GM08714 (cell line): Measurements from ENCODE around the gene PIK3CD.

ENCODE experiments used
- H3K4me3 ChIP-seq: fragments of 200-500 bp; sonication (Bioruptor generic); 2 replicates; pipeline ENCODE4 v1.5.1; 2014; ENCODE audit warnings: mild to moderate bottlenecking, low read length, inconsistent platforms
- ZNF274 ChIP-seq: IDR thresholded peaks from 2 replicates; pipeline ENCODE4 v1.6.1; 2012; ENCODE audit warnings: mild to moderate bottlenecking, low read depth, low read length

PIK3CD gene

DNA sequence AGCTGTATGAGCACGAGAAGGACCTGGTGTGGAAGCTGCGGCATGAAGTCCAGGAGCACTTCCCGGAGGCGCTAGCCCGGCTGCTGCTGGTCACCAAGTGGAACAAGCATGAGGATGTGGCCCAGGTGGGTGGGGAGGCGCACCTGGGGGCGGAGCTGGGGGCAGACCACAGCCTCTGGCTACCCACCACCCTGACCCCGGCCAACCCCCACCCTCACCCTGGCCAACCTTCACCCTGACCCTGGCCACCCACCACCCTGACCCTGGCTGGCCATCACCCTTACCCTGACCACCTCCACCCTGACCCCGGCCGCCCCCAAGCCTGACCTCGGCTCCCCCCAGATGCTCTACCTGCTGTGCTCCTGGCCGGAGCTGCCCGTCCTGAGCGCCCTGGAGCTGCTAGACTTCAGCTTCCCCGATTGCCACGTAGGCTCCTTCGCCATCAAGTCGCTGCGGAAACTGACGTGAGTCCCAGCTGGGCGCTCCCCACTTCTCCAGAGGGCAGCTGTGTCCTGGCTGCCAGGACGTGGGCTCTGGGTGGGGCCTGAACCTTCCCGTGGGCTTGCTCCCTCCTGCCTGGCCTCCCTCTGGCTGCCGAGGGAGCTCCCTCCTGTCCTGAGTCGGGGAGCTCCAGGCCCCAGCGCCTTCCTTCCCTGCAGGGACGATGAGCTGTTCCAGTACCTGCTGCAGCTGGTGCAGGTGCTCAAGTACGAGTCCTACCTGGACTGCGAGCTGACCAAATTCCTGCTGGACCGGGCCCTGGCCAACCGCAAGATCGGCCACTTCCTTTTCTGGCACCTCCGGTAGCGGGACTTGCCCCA, 69.5 kb downstream of the PIK3CD start:
- TF ChIP-seq ZNF274: no peak
- H3K4me3 ChIP-seq: no peak overlapping the region

DNA sequence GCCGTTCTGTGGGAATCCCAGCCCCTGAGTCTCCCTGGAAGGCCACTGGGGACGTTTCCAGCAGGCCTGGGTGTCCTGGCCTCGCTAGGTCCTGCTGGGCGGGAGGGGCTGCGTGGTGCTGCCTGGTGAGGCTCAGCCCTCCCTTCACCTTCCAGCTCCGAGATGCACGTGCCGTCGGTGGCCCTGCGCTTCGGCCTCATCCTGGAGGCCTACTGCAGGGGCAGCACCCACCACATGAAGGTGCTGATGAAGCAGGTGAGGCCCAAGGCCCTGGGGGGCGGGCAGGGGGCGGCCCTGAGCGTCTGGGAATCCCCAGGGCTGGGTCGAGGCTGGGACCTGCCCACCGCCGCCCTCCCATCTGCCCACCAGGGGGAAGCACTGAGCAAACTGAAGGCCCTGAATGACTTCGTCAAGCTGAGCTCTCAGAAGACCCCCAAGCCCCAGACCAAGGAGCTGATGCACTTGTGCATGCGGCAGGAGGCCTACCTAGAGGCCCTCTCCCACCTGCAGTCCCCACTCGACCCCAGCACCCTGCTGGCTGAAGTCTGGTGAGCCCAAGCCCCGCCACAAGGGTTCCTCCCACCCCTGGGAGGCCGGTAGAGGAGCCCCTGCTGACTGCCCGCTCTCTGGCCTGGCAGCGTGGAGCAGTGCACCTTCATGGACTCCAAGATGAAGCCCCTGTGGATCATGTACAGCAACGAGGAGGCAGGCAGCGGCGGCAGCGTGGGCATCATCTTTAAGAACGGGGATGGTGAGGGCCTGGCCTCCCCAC, 70.3 kb downstream of the PIK3CD start:
- TF ChIP-seq ZNF274: no peak
- no peak overlapping the region for H3K4me3 ChIP-seq

DNA sequence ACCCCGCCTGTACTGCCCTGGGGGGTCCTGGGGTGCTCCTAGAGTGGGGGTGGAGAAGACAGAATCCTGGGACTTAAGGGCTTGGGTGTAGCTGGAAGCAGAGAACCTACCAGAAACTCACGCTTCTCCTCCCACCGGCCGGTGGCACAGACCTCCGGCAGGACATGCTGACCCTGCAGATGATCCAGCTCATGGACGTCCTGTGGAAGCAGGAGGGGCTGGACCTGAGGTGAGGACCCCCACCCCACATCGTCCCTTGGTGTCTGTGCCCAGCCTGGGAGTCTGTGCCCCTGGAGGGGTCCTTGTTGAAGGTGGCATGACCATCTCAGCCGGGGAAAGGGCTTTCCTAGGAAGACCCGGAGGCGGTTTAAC, 70.8 kb downstream of the PIK3CD start:
- TF ChIP-seq ZNF274: no peak

DNA sequence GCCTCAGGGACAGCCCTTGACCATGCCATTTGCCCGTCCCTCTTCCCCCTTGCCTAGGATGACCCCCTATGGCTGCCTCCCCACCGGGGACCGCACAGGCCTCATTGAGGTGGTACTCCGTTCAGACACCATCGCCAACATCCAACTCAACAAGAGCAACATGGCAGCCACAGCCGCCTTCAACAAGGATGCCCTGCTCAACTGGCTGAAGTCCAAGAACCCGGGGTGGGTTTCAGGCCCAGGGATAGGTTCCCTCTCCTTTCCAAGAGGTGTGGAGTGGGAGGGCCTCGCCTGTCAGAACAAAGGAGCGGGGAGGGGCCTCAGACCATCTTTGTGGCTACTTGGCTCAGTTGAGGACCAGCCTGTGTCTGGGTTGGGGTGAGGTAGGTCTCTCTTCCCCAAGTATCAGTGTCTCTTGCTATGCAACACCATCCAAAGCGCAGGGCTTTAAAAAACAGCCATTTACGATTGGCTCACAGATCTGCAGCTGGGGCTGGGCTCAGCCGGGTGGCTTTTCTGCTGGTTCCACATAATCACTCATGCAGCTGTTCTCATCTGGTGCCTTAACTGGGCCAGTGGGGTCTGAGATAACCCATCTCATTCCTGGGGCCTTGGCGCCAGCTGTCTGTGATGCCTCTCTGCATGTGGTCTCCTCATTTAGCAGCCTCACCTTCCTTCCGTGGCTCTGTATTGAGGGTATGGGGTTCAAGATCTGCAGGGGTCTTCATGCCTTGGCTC, 71.7 kb downstream of the PIK3CD start:
- no peak overlapping the region for H3K4me3 ChIP-seq
- TF ChIP-seq ZNF274: no peak

More for the DNA sequence above, 70.8 kb downstream of the PIK3CD start:
- no peak overlapping the region for H3K4me3 ChIP-seq

DNA sequence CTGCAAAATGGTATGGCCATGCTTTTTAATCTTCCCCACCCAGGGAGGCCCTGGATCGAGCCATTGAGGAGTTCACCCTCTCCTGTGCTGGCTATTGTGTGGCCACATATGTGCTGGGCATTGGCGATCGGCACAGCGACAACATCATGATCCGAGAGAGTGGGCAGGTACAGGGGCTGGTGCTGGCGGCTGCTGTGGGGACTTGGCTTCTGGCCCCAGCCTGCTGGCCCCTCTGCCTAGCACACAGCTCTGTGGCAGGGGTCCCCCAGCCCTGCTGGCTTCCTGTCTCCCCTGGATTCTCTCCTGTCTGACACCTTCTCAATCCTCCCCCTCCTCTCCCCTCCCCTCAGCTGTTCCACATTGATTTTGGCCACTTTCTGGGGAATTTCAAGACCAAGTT, 72.4 kb downstream of the PIK3CD start:
- H3K4me3 ChIP-seq: no peak overlapping the region
- TF ChIP-seq ZNF274: no peak

DNA sequence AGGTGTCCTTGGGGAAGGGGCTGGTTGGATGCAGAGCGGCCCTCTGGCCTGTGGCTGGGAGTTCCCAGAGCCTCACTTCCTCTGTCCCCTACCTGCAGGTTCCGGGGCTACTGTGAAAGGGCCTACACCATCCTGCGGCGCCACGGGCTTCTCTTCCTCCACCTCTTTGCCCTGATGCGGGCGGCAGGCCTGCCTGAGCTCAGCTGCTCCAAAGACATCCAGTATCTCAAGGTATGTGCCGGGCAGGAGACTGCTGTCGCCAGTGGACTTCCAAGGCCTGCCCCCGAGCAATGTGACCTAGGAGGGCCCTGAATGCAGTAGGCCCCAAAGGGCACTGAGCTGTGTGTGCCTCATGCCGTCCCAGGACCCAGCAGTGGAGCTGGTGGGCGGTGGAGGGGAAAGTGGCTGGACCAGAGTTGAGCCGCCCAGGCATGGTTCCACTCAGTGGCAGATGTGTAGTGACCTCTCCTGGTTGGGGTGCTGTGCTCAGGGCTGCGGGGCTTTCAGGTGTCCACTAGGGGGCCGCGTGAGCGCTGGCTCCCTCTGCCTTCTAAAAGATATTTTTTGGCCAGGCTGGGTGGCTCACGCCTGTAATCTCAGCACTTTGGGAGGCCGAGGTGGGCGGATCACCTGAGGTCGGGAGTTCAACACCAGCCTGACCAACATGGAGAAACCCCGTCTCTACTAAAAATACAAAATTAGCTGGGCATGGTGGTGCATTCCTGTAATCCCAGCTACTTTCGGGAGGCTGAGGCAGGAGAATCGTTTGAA, 73.4 kb downstream of the PIK3CD start:
- no peak for TF ChIP-seq ZNF274
- no peak overlapping the region for H3K4me3 ChIP-seq

DNA sequence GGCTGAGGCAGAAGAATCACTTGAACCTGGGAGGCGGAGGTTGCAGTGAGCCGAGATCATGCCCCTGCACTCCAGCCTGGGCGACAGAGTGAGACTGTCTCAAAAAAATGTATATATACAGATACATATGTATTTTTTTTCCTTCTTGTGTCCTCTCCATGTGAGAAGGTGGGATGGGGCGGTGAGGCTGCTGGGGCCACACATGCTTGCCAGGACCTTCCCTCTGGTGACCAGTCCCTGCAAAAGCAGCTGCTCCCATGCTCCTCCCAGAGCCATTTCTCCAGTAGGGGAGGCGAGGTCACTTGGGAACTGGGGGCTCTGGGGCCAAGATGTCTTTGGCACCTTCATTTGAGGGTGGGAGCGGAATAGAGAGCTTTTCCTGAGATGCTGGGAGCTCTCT, 74.9 kb downstream of the PIK3CD start:
- H3K4me3 ChIP-seq: no peak overlapping the region
- TF ChIP-seq ZNF274: no peak

DNA sequence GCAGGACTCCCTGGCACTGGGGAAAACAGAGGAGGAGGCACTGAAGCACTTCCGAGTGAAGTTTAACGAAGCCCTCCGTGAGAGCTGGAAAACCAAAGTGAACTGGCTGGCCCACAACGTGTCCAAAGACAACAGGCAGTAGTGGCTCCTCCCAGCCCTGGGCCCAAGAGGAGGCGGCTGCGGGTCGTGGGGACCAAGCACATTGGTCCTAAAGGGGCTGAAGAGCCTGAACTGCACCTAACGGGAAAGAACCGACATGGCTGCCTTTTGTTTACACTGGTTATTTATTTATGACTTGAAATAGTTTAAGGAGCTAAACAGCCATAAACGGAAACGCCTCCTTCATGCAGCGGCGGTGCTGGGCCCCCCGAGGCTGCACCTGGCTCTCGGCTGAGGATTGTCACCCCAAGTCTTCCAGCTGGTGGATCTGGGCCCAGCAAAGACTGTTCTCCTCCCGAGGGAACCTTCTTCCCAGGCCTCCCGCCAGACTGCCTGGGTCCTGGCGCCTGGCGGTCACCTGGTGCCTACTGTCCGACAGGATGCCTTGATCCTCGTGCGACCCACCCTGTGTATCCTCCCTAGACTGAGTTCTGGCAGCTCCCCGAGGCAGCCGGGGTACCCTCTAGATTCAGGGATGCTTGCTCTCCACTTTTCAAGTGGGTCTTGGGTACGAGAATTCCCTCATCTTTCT, 75.5 kb downstream of the PIK3CD start:
- TF ChIP-seq ZNF274: no peak
- H3K4me3 ChIP-seq: no peak overlapping the region

DNA sequence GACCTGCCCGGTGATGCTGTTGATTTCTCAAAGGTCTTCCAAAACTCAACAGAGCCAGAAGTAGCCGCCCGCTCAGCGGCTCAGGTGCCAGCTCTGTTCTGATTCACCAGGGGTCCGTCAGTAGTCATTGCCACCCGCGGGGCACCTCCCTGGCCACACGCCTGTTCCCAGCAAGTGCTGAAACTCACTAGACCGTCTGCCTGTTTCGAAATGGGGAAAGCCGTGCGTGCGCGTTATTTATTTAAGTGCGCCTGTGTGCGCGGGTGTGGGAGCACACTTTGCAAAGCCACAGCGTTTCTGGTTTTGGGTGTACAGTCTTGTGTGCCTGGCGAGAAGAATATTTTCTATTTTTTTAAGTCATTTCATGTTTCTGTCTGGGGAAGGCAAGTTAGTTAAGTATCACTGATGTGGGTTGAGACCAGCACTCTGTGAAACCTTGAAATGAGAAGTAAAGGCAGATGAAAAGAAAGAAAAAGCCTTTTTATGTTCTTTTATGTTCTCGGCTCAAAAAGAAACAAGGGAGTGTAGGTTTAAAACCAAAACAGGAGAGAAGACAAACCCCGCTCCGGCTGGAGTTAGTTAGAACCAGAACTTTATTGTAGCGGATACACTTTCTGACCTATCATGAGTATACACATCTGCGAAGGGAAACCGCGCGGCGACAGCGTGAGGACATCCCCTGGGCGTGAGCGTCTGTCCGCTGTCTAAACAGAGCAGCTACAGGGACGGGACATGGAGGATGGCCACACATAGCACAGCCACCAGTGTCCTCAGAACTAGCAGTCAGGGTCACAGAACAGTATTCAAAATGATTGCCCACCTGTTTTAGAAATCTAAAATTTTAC, 77.1 kb downstream of the PIK3CD start:
- no peak overlapping the region for H3K4me3 ChIP-seq
- TF ChIP-seq ZNF274: no peak

DNA sequence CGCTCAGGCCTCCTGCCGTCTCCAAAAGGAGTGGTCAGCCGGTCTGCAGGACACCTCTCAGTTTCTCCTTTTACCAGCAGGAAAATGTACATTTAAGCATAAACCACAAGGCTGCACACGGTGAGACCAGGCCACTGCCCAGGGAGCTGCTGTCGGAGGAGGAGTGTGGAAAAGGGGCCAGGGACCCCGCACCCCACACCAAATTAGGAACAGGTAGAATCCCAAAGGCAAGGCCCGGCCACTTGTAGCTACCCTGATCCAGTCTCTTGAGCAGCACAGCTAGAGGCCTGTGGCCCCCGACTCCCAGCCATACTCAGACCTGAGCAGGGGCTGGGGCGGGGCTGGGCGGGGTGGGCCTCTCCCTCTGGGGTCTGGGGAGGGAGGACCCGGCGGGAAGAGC, 78.0 kb downstream of the PIK3CD start:
- no peak overlapping the region for H3K4me3 ChIP-seq
- no peak for TF ChIP-seq ZNF274

DNA sequence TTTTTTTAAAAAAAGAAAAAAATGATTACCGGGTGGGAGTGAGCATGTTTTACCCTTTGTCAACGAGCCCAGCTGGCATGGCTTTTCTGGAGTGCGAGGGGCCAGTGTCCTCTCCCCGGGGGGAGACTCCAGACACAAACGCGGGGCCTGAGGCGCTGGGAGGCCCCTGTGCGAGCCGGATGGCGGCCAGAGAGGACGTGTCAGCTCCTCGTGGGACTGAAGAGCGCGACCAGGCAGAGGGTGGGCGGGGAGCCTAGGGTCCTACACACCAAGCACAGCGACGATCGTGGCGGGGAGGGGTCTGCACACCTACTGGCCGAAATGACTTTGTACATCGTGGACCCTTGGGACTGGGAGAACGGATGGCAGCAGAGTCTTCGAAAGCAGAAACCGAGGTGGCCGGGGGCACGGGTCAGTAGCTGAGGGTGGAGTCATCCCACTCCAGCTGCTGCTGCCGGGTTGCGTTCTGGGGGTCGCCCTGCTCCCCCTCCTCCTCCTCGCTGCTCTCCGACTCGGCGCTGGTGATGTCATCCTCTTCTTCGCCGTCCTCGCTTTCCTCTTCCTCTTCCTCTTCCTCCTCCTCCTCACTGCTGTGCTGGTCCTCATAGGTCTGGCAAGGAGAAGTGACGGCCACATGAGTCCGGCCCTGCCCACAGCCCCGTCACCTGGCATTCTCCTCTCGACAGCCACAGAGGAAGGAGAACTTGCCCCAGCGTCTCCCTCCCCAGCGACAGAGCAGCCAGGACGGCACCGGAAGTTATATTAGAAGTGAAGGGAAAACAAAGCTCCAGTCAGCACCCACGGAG, 78.8 kb downstream of the PIK3CD start:
- no peak overlapping the region for H3K4me3 ChIP-seq
- TF ChIP-seq ZNF274: no peak

DNA sequence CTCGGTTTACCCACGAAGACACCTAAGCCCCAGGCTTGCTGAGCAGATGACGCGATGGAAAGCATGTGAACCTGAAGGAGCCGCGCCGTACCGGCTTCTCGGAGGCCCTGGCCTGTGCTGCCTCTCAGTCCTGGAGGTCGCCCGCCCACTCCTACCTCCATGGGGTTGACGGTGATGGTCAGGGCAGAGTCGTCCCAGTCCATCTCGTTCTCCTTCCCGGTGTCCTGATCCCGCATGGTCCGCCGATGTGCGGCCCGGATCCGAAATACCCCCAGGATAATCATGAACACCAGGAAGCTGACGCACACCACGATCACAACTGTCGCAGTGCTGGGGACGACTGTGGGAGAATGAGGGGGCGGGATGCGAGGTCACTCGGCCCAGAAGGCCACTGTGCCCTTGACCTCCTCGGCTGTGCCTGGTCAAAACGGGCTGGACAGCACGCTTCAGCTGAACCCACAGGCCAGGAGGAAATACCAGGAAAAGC, 79.6 kb downstream of the PIK3CD start:
- no peak overlapping the region for H3K4me3 ChIP-seq
- no peak for TF ChIP-seq ZNF274
